ENCODE results near the gene CALB2.

DNA sequence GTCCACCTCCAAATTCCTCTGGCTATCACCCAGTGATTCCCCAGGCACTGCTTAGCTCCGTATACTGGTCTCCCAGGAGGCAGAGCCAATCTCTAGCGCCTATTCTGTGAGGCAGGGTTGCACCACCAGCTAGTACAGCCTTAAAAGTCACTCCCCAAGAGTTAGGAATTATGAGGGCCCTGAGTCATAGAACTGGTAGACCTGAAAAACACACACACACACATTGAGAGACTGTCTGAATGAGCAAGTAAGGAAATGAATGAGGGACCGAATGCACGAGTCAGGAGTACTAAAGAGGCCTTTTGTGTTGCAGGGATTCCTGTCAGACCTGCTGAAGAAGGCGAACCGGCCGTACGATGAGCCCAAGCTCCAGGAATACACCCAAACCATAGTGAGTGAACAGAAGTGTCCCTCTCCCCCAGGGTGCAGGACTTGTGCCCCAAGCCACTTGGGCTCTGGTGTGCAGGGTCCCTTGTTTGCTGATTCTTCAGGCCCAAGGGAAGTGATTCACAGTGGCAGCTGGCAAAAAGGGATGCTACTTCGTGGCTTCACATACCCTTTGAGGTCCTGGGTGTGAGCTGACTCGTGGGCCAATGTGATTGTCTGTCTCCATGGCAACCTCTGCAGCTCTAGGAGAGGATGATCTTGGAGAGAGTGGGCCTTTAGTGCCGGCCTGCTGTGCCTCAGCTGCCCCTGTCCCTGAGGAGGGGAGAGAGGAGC lies 24.7 kb downstream of the CALB2 start:
- no peak for TF ChIP-seq CTCF (IDR thresholded peaks at IDR 0.05; ENCODE audit: insufficient read depth, low read length, poor library complexity, severe bottlenecking)
- no peak for TF ChIP-seq EZH2phosphoT487 (conservative IDR thresholded peaks at IDR 0.05; ENCODE audit: low read length)

All from SU-DHL-6 (cell line).